NCI-H69 (cell line): ENCODE results near the gene ADAMTS7.
A peak's percentile ranks its signal among the peaks of the same experiment; 100 is the strongest.
"Not testable (repeated sequence)": the region's sequence is repeated elsewhere in the genome, so short reads cannot be mapped to it uniquely, and the experiment has no call there.

Source experiments
- DNase-seq: peaks from one replicate; lab custom pipeline; 2025; lab: John Stamatoyannopoulos, UW

Gene ADAMTS7

GRCh38 chr15:78778422-78778821, 32.8 kb downstream of the ADAMTS7 start:
- DNase-seq, result no peak

DNA sequence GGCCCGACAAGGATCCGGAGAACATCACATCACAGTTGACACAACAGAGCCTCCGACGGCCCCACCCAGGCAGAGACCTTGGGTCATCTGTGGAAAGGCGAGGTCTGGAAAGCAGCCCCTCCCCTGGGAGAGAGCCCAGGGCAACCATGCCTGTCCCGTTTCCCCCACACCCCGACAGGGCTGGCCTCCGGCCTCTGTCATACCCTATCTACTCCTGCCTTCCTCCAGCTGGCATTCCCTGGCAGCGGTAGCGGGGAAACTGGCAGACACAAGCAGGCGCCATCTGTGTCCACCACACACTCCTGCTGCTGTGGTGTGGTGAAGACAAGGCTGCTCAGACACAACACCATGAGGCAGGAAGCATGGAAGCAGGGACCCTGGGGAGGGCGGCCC, 33.3 kb downstream of the ADAMTS7 start:
- not testable (repeated sequence) for DNase-seq

- not testable (repeated sequence) for DNase-seq
These were observed 33.8 kb downstream of the ADAMTS7 start for GRCh38 chr15:78777290-78777952.

GRCh38 chr15:78776046-78776925, 35.0 kb downstream of the ADAMTS7 start:
- DNase-seq, result not testable (repeated sequence)

DNA sequence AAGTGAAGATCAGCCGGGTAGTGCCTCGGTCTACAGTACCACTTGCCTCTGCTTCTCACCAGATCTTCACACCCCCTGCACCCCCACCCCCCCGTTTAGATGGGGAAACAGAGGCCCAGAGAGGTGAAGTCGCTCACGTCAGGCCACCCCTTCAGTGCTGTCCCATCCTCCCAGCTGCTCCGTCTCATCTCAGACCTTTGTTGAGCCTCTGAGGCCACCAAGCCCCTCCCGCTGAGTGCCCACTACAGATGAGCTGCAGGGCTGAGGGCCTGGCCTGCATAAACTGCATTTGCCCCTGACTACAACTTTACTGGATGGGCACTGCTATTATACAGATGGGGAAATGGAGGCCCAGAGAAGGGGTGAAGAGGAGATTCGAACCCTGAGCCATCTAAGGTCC, 35.8 kb downstream of the ADAMTS7 start:
- DNase-seq, result no peak

DNA sequence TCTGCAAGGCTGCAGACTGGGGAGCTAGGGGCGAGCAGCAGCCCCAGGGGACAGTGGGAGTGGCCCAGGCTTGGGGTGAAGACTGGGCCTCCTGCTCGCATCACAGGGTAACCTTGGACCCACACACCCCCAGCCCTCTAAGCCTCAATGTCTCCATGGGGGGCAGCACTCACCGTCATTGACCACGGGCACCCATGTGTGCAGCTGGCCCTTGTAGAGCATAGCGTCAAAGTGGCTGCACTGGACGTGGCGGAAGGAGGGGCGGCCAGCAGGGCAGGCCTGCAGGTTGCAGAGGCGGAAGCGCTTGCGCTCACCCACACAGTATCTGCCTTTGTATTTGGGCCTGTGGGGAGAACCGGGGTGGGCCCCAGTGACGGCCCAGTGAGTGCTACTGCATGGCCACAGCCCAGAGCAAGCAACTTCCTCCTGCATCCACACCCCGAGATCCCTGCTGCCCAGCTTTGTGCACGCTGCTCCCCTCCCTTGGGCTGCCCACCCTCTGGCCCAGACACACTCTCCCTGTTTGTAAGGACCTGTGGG, 36.7 kb downstream of the ADAMTS7 start:
- DNase-seq, result not testable (repeated sequence)

- not testable (repeated sequence) for DNase-seq
These were observed 37.4 kb downstream of the ADAMTS7 start for GRCh38 chr15:78773765-78774450.

GRCh38 chr15:78772738-78773137, 38.5 kb downstream of the ADAMTS7 start:
- DNase-seq, result no peak

- not testable (repeated sequence) for DNase-seq
These were observed 39.7 kb downstream of the ADAMTS7 start for GRCh38 chr15:78771436-78772000.

- not testable (repeated sequence) for DNase-seq
These were observed 40.2 kb downstream of the ADAMTS7 start for GRCh38 chr15:78771020-78771419.

GRCh38 chr15:78769473-78770225, 41.6 kb downstream of the ADAMTS7 start:
- peak; percentile 31 for DNase-seq

DNA sequence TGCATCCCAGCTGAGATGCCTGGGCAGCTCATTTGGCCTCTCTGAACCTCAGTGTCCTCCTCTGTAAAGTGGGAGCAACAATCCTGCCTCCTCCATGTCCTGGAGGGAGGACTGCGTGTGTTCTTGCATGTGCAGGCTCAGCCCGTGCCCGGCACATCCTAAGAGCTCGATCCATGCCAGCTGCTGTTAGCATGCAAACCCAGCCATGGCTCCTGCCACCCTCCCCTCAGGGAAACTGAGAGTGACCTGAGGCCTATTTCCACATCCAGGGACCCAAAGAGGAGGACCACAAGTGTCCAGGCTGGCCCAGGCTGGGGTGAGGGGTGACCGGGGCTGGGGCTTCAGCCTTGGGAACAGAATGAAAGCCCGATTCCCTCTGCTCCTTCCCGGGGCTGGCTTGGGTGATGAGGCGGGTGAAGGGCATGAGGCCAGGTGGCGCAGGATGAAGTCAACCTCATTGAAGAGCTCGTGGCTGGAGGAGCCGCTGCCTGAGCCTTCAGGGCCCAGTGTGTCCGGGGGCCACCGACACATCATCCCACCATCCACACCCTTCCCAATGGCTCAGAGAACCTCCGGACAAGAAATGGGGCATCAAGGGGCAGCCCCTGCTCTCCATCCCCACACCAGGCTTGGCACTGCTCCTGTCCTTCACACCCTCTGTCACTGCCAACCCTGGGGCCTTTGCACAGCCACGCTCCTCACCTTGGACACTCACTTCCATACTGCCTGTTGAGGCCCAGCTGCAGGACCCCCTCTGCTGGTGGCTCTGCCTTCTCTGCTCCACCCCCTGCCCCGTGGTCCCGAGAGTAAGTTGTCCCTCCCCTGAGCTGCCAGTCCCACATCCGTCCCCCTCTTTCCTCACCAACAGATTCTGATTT, 42.5 kb downstream of the ADAMTS7 start:
- DNase-seq, result no peak

DNA sequence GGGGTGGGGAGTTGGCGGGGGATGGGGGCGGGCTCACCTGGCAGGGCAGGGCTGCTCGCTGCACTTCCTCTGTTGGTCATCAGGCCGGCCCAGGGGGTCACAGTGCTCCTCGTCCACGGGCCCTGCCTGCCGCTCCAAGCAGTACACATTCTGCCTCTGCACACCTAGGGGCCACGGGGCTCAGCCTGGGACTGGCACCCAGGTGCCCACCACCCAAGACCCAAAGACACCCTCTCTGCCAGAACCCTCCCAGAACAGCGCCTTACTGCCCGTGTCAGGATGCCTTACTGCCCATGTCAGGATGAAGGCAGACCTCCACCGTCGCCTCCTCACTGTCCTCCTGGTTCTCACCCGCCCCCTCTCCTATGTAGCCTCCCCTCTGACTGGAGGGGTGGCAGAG, 43.2 kb downstream of the ADAMTS7 start:
- no peak for DNase-seq

DNA sequence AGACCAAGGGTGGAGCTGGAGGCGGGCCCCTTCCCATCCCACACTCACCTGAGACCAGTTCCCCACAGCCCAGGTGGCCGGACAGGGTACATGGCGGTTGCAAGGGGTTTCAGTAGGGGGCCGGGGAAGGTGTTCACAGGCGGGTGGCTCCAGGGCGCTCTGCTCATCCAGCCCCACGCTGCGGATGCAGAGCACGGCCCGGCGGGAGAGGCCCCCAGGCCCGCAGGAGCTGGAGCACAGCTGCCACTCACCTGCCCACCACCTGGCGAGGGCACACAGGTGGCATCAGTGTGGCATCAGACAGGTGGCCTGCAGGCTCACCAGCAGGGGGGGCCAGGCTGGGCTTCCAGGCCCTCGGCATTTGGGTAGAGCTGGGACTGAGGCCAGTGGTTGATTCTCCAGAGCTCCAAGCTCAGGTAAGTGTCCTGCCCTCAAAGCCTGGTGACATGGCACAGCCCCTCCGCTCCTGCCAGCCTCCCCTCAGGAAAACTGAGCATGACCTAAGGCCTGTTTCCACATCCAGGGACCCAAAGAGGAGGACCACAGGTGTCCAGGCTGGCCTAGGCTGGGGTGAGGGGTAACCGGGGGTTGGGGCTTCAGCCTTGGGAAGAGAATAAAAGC, 43.8 kb downstream of the ADAMTS7 start:
- peak; percentile 77 for DNase-seq

- not testable (repeated sequence) for DNase-seq
These were observed 44.6 kb downstream of the ADAMTS7 start for GRCh38 chr15:78766641-78767071.

GRCh38 chr15:78766041-78766440, 45.2 kb downstream of the ADAMTS7 start:
- no peak for DNase-seq

DNA sequence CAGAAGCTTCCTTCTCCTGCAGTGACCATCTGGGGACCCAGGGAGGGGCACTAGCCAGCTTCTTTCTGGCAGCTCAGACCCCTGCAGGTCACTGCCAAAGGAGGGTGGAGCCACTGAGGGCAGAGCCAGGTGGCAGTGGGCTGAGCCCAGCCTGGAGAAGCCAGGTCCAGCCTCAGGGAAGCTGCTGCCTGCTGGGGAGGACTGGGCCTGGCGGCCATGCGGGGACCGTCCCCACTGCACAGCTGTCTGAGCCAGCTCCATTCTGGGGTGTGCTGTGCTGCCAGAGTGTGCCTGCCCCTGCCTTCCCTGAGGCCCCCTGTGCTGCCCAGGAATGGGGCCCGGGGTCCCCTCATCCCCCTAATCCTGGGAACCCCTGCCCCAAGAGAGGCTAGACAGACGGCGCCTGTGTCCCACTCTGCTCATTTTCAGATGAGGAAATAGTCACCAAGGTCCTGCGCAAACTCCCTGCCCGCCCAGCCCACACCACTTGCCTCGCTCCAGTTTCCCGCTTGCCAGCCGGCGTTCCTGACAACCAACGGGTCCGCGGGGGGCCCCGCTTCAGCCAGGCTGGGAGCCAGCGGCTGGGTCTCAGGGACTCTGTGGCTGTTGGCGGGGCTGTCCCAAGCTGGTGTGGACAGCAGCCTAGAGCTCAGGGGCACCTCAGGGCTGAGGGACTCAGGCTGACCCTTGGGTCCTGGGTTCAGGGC, 46.0 kb downstream of the ADAMTS7 start:
- peak; percentile 83 for DNase-seq

GRCh38 chr15:78764340-78765153, 46.7 kb downstream of the ADAMTS7 start:
- DNase-seq, result peak; percentile 50
